Measurements from ENCODE around the gene FCN2. TPM values are rescaled to one million over a fixed set of nuclear protein-coding genes. Genes with fewer than 3 reads are reported as not detected.

FCN2 gene
- total RNA-seq, 6 donors from 2014 or later: not detected

DNA sequence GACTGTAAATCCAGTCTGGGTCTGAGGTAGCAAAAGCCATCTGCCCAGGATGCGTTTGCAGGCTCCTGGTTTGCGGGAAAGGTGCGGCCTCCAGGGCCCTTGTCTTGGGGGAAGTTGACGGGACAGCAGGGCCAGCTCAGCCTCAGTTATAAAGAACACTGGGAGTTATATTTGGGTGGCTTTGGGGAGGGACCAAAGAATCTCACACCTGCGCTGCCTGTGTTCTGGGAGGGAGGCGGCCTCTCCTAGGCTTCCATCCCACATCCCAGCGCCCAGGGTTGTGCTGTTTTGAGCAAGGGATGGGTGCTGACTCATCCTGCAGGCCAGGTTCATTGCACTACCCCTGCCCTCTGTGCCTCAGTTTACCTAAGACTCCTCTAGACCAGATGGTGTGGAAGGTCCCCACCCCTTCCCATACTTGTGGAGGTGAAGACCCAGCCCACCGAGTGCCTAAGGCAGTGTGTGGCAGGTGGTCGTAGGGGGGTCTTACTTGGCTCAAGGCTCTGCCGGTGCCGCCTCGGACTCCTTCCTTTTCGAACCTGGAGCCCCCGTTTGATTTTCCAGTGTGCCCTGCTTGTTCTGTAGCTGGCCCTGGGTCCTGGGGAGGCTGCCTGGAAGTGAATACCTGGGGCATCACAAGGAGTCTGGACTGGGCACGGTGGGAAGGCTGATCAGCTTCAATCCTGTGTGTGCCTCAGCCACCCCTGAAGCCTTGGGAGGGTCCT is 39.3 kb upstream of the FCN2 start:
- H3K4me1 ChIP-seq: no peaks in the 10 kb centered on the region
- H3K9me3 ChIP-seq: no peaks in the 10 kb centered on the region
- no peak for ATAC-seq (ENCODE audit: low FRiP score in 2 of 2)
- no peaks in the 10 kb centered on the region for H3K27me3 ChIP-seq
- H3K36me3 ChIP-seq: peaks cover 0 to 3% (median 0%) of the 10 kb centered on the region in 4 donors
- DNase-seq: peak in 1 of 2 donors; percentile 37
- no peak for TF ChIP-seq POLR2A (IDR thresholded peaks at IDR 0.05)
- no peak for TF ChIP-seq POLR2AphosphoS5 (IDR thresholded peaks at IDR 0.05)
- TF ChIP-seq CTCF (IDR thresholded peaks at IDR 0.05): no peak
- TF ChIP-seq EP300 (IDR thresholded peaks at IDR 0.05): no peak
- WGBS, 2 donors: 94 to 96% methylated on average over 5 to 15 of the region's 15 CpGs
- no peak overlapping the region for H3K4me3 ChIP-seq
- no peak overlapping the region for H3K27ac ChIP-seq

GRCh38 chr9:134842321-134842720 is 38.3 kb upstream of the FCN2 start:
- peak in 1 of 2 donors; percentile 65 for DNase-seq
- WGBS, 2 donors: 88 to 89% methylated on average over 10 to 22 of the region's 22 CpGs
- H3K9me3 ChIP-seq: no peaks in the 10 kb centered on the region
- no peak overlapping the region for H3K4me3 ChIP-seq
- ATAC-seq (ENCODE audit: low FRiP score in 2 of 2): no peak
- H3K36me3 ChIP-seq: peaks cover 0 to 3% (median 0%) of the 10 kb centered on the region in 4 donors
- no peaks in the 10 kb centered on the region for H3K4me1 ChIP-seq
- H3K27me3 ChIP-seq: no peaks in the 10 kb centered on the region
- no peak overlapping the region for H3K27ac ChIP-seq
- TF ChIP-seq POLR2AphosphoS5 (IDR thresholded peaks at IDR 0.05) (no peak), CTCF (IDR thresholded peaks at IDR 0.05) (no peak), EP300 (IDR thresholded peaks at IDR 0.05) (no peak), POLR2A (IDR thresholded peaks at IDR 0.05) (no peak)

DNA sequence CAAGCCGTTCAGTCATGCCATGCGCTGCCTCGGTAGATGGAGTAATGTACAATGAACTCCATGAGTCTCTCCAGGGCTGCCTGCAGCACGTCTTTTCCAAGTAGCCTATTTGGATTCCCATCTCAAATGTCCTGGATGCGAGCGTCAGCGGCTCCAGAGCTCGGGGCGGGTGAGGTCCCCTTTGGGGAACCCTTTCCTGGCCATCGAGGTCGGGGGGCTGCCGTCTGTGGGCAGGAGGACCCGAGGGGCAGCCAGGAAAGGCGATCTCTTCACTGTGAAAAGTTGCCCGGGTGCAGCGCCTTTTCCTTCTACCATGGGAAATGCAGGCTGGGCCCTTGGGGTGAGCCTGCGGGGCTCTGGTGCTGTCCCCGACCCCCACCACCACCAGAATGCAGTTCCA is 36.9 kb upstream of the FCN2 start:
- H3K4me3 ChIP-seq: no peak overlapping the region
- H3K4me1 ChIP-seq: no peaks in the 10 kb centered on the region
- TF ChIP-seq EP300 (IDR thresholded peaks at IDR 0.05) (no peak), POLR2AphosphoS5 (IDR thresholded peaks at IDR 0.05) (no peak)
- WGBS, 2 donors: 86 to 89% methylated on average over 11 to 18 of the region's 18 CpGs
- peak in 1 of 2 donors; percentile 50 for DNase-seq
- no peaks in the 10 kb centered on the region for H3K9me3 ChIP-seq
- no peaks in the 10 kb centered on the region for H3K27me3 ChIP-seq
- ATAC-seq (ENCODE audit: low FRiP score in 2 of 2): no peak
- H3K27ac ChIP-seq: no peak overlapping the region
- no peaks in the 10 kb centered on the region for H3K36me3 ChIP-seq

DNA sequence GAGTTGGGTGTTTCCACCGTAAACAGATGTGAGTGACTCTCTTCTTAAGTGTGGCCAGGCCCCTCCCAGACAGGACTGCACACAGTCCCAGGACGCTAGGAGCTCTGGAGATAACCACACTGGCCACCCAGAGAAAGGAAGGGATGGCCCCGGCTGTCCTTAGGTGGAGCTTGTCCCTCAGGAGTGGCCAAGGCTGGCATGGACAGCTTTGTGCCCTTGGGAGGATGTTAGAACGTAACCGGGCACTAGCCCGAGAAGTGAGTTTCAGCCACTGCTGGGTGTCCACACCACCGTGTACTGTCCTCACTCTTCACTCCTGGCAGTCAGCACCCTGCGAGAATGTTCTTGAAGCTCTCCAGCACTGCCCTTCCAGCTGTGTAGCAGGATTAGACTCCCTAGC is 35.8 kb upstream of the FCN2 start:
- no peak overlapping the region for H3K4me3 ChIP-seq
- no peak overlapping the region for H3K27ac ChIP-seq
- 72 to 81% methylated on average over 3 to 8 of the region's 8 CpGs for WGBS, 2 donors
- no peaks in the 10 kb centered on the region for H3K4me1 ChIP-seq
- ATAC-seq (ENCODE audit: low FRiP score in 2 of 2): no peak
- no peak for DNase-seq
- TF ChIP-seq CTCF (IDR thresholded peaks at IDR 0.05) (no peak), EP300 (IDR thresholded peaks at IDR 0.05) (no peak), POLR2AphosphoS5 (IDR thresholded peaks at IDR 0.05) (no peak), POLR2A (IDR thresholded peaks at IDR 0.05) (no peak)
- H3K36me3 ChIP-seq: no peaks in the 10 kb centered on the region
- H3K27me3 ChIP-seq: no peaks in the 10 kb centered on the region
- no peaks in the 10 kb centered on the region for H3K9me3 ChIP-seq

GRCh38 chr9:134846187-134846586 is 34.4 kb upstream of the FCN2 start:
- ATAC-seq (ENCODE audit: low FRiP score in 2 of 2) (no peak), DNase-seq (peak in 1 of 2 donors; percentile 48)
- H3K36me3 ChIP-seq: no peaks in the 10 kb centered on the region
- peaks cover 0 to 5% (median 2%) of the 10 kb centered on the region in 4 donors for H3K9me3 ChIP-seq
- no peaks in the 10 kb centered on the region for H3K4me1 ChIP-seq
- no peak overlapping the region for H3K4me3 ChIP-seq
- no peak overlapping the region for H3K27ac ChIP-seq
- no peak for TF ChIP-seq POLR2A (IDR thresholded peaks at IDR 0.05)
- TF ChIP-seq CTCF (IDR thresholded peaks at IDR 0.05): no peak
- no peak for TF ChIP-seq POLR2AphosphoS5 (IDR thresholded peaks at IDR 0.05)
- no peak for TF ChIP-seq EP300 (IDR thresholded peaks at IDR 0.05)
- 89 to 90% methylated on average over 14 to 16 of the region's 16 CpGs for WGBS, 2 donors
- H3K27me3 ChIP-seq: no peaks in the 10 kb centered on the region

Data from upper lobe of left lung (tissue), 6 donors.